ENCODE data around the gene MRPS12. TPM values are rescaled to one million over a fixed set of nuclear protein-coding genes. Genes with fewer than 3 reads are reported as not detected.

The MRPS12 gene
- total RNA-seq, 1 experiment from 2014 or later: 82.5 TPM

DNA sequence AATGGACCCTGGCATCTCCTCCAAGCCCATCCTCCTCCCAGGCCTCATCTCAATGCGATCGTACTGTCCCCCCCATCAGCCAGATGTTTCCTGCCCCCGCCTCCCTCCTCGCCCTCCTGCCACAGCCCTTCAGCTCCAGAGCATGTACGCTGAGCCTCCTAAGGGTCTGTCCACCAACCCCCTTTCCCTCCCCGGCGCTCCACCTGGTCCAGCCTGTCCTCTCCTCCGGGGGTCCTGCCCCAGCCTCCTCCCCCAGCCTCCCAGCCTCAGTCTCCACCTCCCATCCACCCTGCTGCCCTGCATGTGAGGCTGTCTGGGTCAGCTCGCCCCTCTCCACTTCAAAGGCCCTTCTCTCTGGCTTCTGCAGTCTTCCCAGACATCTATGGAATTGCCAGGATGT lies 35.8 kb upstream of the MRPS12 start:
- Mint-ChIP-seq H3K9me3 (ENCODE audit: unreplicated experiment) (no peaks in the 10 kb centered on the region), H3K36me3 (ENCODE audit: insufficient read depth, unreplicated experiment) (peaks cover 24% of the 10 kb centered on the region), H3K27me3 (ENCODE audit: insufficient read depth, unreplicated experiment) (no peaks in the 10 kb centered on the region), H3K27ac (ENCODE audit: unreplicated experiment) (peak overlapping the region; percentile 6), H3K4me1 (ENCODE audit: low read depth, unreplicated experiment) (peaks cover 11% of the 10 kb centered on the region), H3K4me3 (ENCODE audit: unreplicated experiment) (no peak overlapping the region)
- intact Hi-C loops (cut with micrococcal nuclease; ENCODE audit: unreplicated experiment): no loop called here
- CTCF ChIA-PET: no interaction called here
- POLR2A ChIA-PET: no interaction called here
- no peak for TF ChIP-seq CTCF (IDR thresholded peaks at IDR 0.05; ENCODE audit: insufficient read depth in 1 of 2, low read depth in 1 of 2, low read length in 1 of 2, severe bottlenecking in 1 of 2, unreplicated experiment in 1 of 2)
- no peak overlapping the region for H3K4me3 ChIP-seq (ENCODE audit: low read depth, low read length)
- no peak for DNase-seq
- no peaks in the 10 kb centered on the region for H3K27me3 ChIP-seq (replicated peaks; ENCODE audit: control insufficient read depth, insufficient read depth, low read length)
- no peaks in the 10 kb centered on the region for H3K36me3 ChIP-seq (ENCODE audit: control insufficient read depth, insufficient read depth, low read length)
- no TSS peak for BruUV-seq (replicated peaks)
- H3K4me1 ChIP-seq: 0 out of 2 replicates have a peak, but pooled peaks cover 6% of the 10 kb centered on the region
- H3K9me3 ChIP-seq: no peaks in the 10 kb centered on the region

DNA sequence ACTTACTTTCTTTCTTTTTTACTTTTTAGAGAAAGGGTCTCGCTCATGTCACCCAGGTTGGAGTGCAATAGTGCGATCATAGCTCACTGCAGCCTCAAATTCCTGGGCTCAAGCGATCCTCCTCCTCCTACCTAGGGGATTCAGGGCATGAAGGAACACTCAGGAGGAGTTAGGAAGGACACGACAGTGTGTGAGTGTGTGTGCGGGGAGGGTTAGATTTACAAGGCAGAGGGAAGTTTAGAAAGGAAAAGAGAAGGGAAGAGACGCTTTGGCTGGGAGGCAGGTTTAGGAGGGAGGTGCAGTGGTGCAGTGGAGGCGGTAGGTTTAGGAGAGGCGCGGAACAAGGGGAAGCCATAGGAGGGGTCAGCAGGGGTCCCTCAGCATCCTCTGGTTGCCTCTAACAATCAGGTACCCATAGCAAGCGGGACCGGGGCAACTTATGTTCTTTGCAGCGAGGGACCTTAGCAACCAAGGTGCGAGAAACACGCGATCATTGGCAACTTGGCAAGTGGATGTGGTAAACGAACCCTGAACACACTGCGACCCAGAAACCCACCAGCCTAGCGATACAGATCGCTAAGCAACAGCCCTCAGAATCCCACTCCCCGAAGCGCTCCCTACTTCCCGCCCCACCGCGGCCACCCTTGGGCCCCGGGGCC lies 31.8 kb upstream of the MRPS12 start:
- TSS peak; percentile 57 for BruUV-seq (replicated peaks)
- Mint-ChIP-seq H3K36me3 (ENCODE audit: insufficient read depth, unreplicated experiment) (peaks cover 31% of the 10 kb centered on the region), H3K4me1 (ENCODE audit: low read depth, unreplicated experiment) (peaks cover 17% of the 10 kb centered on the region), H3K9me3 (ENCODE audit: unreplicated experiment) (no peaks in the 10 kb centered on the region), H3K4me3 (ENCODE audit: unreplicated experiment) (peak overlapping the region; percentile 75), H3K27ac (ENCODE audit: unreplicated experiment) (peak overlapping the region; percentile 69), H3K27me3 (ENCODE audit: insufficient read depth, unreplicated experiment) (no peaks in the 10 kb centered on the region)
- no peak for DNase-seq
- H3K9me3 ChIP-seq: no peaks in the 10 kb centered on the region
- intact Hi-C loops (cut with micrococcal nuclease; ENCODE audit: unreplicated experiment): loop anchor here (1.0 kb wide), 2 partner anchors 31 to 49 kb away; partner anchors contain the start of genes MRPS12 and SARS2
- H3K4me1 ChIP-seq: peaks cover 14% of the 10 kb centered on the region; the same call in 1 of the 2 replicates
- no peaks in the 10 kb centered on the region for H3K36me3 ChIP-seq (ENCODE audit: control insufficient read depth, insufficient read depth, low read length)
- H3K4me3 ChIP-seq (ENCODE audit: low read depth, low read length): peak overlapping the region; percentile 65
- ChIA-PET CTCF (no interaction called here), POLR2A (interaction anchor here (0.9 to 1.0 kb wide), 2 partner anchors 32 to 61 kb away, joined by 3 to 4 read pairs; partner anchors contain the start of genes MRPS12 and SARS2)
- TF ChIP-seq CTCF (IDR thresholded peaks at IDR 0.05; ENCODE audit: insufficient read depth in 1 of 2, low read depth in 1 of 2, low read length in 1 of 2, severe bottlenecking in 1 of 2, unreplicated experiment in 1 of 2): no peak
- H3K27me3 ChIP-seq (replicated peaks; ENCODE audit: control insufficient read depth, insufficient read depth, low read length): no peaks in the 10 kb centered on the region

DNA sequence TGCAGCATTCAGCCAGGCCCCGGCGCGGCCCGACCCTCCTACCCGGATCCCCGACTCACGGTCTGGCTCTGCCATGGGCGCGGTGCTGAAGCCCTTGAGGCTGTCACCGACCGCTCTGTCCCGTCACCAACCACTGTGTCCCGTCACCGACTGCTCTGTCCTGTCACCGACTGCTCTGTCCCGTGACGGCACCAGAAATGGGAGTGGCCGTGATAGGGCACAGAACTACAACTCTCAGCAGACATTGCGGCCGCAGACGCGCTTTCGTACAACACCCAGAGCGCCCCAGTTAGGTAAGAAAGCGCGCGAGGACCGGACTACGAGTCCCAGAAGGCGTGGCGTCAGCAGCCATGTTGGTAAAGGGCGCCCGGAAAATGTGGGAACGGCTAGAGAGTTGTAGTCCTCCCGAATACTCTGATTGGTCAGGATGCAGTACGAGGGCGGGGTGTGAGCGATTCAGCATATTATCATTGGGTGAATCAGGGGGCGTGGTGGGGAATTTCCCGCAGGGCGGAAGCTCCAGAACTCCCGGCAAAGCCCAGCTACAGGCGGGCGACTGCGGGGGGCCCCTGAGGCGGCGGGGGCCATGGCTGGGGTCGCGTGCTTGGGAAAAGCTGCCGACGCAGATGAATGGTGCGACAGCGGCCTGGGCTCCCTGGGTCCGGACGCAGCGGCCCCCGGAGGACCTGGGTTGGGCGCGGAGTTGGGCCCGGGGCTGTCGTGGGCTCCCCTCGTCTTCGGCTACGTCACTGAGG lies 31.1 kb upstream of the MRPS12 start, which contains the start of the genes NFKBIB and SIRT2:
TSS of gene NFKBIB (plus strand) at position 523 of the 755 bp plus-strand sequence. CDS start at position 587, 64 bp downstream.
TSS of gene SIRT2 (minus strand) at position 172 of the 755 bp plus-strand sequence. CDS start at position 75, 97 bp downstream.
- H3K27ac Mint-ChIP-seq (ENCODE audit: unreplicated experiment): peak within 1 kb of the TSS; percentile 69
- Histone ChIP-seq H3K4me1 (peaks cover 18% of the 10 kb centered on the region), H3K9me3 (no peaks in the 10 kb centered on the region), H3K4me3 (ENCODE audit: low read depth, low read length) (peak within 1 kb of the TSS; percentile 82), H3K36me3 (ENCODE audit: control insufficient read depth, insufficient read depth, low read length) (no peaks in the 10 kb centered on the region), H3K27me3 (replicated peaks; ENCODE audit: control insufficient read depth, insufficient read depth, low read length) (no peaks in the 10 kb centered on the region)
- H3K4me3 Mint-ChIP-seq (ENCODE audit: unreplicated experiment): peak within 1 kb of the TSS; percentile 75
- no peaks in the 10 kb centered on the region for H3K9me3 Mint-ChIP-seq (ENCODE audit: unreplicated experiment)
- ChIA-PET POLR2A (interaction anchor here (0.5 to 1.9 kb wide), 17 partner anchors 9 to 536 kb away, joined by 3 to 27 read pairs (median 4); partner anchors contain the start of genes ACTN4, ECH1, EIF3K and FAM98C), CTCF (interaction anchor here (0.5 to 1.9 kb wide), 7 partner anchors 12 to 497 kb away, joined by 3 to 24 read pairs (median 5); partner anchors contain the start of genes FAM98C, MRPS12 and SARS2)
- intact Hi-C loops (cut with micrococcal nuclease; ENCODE audit: unreplicated experiment): loop anchor here (1.0 kb wide), 2 partner anchors 31 to 49 kb away; partner anchors contain the start of genes MRPS12 and SARS2
- TF ChIP-seq CTCF (IDR thresholded peaks at IDR 0.05; ENCODE audit: insufficient read depth in 1 of 2, low read depth in 1 of 2, low read length in 1 of 2, severe bottlenecking in 1 of 2, unreplicated experiment in 1 of 2): no peak
- peak; percentile 99 to 100 for DNase-seq
- H3K36me3 Mint-ChIP-seq (ENCODE audit: insufficient read depth, unreplicated experiment): peaks cover 37% of the 10 kb centered on the region
- BruUV-seq (replicated peaks): no TSS peak
- H3K27me3 Mint-ChIP-seq (ENCODE audit: insufficient read depth, unreplicated experiment): no peaks in the 10 kb centered on the region
- peaks cover 23% of the 10 kb centered on the region for H3K4me1 Mint-ChIP-seq (ENCODE audit: low read depth, unreplicated experiment)

Data from Caco-2 (cell line).